GM12865 (cell line): ENCODE data around the gene NEURL1B.
"Not testable (repeated sequence)": the region's sequence is repeated elsewhere in the genome, so short reads cannot be mapped to it uniquely, and the experiment has no call there.

Experiments
- DNase-seq: peaks from one replicate; pipeline ENCODE4 v3.0.0; 2010; ENCODE audit warnings: low read depth
- H3K4me3 ChIP-seq: 2 replicates; pipeline ENCODE4 v1.5.1; 2011; ENCODE audit warnings: mild to moderate bottlenecking, low read depth, low read length, control low read depth
- TF ChIP-seq, protein P1 (sequence below): IDR thresholded peaks from 2 replicates; pipeline ENCODE4 v1.5.1; 2011; ENCODE audit warnings: low read length, control low read depth, low read depth, inconsistent platforms; ENCODE audit not compliant: insufficient read depth; ENCODE audit errors: missing control alignments

Gene NEURL1B

DNA sequence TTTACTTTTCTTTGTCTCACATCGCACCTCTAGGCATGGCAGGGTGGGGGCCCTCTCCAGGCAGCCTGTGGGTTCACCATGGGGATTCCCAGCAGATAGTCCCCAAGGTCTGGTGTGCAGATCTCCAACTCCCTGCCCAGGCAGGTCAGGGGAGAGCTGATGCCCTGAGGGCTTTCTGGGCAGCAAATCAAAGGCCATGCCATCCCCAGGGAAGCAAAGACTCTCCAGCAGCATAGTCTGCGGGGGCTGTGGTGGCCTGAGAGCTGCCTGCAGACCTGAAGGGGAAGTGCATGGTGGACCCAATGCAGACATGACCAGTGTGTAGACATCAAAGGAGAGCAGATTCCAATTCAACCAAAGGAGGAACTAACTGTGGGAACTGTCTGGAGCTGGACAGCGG is 7.7 kb downstream of the NEURL1B start:
- H3K4me3 ChIP-seq: no peak overlapping the region
- TF ChIP-seq, protein P1, sequence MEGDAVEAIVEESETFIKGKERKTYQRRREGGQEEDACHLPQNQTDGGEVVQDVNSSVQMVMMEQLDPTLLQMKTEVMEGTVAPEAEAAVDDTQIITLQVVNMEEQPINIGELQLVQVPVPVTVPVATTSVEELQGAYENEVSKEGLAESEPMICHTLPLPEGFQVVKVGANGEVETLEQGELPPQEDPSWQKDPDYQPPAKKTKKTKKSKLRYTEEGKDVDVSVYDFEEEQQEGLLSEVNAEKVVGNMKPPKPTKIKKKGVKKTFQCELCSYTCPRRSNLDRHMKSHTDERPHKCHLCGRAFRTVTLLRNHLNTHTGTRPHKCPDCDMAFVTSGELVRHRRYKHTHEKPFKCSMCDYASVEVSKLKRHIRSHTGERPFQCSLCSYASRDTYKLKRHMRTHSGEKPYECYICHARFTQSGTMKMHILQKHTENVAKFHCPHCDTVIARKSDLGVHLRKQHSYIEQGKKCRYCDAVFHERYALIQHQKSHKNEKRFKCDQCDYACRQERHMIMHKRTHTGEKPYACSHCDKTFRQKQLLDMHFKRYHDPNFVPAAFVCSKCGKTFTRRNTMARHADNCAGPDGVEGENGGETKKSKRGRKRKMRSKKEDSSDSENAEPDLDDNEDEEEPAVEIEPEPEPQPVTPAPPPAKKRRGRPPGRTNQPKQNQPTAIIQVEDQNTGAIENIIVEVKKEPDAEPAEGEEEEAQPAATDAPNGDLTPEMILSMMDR: no peak
- no peak for DNase-seq

DNA sequence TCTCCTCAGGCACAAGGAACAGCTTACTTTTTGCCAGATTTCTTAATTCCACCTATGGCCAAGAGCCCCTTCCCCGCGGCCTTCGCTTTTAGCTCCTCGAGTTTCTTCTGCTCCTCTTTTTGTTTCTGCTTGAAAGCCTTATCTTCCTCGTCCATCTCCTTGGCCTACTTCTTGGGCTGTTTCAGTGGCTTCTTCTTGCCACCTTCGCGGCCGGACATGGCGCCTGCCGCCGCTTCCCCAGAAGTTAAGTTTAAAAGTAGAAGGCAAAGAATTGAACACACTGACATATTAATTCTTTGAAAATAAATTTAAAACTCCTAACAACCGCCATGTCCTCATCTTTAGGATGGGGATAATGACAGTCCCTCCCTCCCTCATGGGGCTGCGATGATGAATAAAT is 15.4 kb downstream of the NEURL1B start:
- H3K4me3 ChIP-seq, DNase-seq: not testable (repeated sequence)

DNA sequence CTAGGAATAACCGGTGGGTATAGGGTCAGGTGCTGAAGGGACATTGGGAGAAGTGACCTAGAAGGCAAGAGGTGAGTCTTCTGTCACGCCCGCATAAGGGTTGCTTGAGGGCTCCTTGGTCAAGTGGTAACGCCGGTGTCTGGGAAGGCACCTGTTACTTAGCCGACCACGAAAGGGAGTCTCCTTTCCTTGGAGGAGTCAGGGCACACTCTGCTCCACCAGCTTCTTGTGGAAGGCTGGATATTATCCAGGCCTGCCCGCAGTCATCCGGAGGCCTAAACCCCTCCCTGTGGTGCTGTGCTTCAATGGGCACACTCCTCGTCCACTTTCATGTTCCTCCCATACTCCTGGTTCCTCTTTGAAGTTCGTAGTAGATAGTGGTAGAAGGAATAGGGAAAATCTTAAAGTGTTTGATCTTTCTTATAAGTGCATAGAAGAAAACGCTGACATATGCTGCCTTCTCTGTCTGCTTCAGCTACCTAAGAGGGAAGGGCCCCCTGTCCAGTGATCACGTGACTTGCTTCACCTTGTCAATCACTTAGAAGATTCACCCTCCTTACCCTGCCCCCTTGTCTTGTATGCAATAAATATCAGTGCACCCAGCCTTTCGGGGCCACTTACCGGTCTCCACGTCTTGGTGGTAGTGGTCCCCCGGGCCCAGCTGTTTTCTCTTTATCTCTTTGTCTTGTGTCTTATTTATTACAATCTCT is 16.6 kb downstream of the NEURL1B start:
- not testable (repeated sequence) for H3K4me3 ChIP-seq, DNase-seq

DNA sequence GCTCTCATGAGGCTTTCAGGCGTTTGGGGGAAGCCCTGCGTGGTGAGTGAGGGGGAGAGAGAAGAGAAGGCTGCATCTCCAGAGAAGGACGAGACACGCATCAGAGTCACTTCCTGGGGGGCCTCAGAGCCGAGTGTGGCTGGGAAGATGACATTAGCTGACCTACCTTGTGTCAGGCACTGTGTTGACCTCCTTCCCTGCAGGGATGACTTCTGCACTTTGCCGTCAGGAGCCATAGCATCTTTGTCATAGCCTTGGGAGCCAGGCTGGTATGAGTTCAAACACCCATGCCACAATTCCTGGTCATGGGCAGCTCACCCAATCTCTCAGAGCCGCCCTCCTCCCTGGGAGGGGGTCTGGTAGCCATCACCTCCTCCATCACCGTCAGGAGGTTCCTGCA is 17.3 kb downstream of the NEURL1B start:
- no peak overlapping the region for H3K4me3 ChIP-seq
- no peak for DNase-seq
- TF ChIP-seq, protein P1: no peak

DNA sequence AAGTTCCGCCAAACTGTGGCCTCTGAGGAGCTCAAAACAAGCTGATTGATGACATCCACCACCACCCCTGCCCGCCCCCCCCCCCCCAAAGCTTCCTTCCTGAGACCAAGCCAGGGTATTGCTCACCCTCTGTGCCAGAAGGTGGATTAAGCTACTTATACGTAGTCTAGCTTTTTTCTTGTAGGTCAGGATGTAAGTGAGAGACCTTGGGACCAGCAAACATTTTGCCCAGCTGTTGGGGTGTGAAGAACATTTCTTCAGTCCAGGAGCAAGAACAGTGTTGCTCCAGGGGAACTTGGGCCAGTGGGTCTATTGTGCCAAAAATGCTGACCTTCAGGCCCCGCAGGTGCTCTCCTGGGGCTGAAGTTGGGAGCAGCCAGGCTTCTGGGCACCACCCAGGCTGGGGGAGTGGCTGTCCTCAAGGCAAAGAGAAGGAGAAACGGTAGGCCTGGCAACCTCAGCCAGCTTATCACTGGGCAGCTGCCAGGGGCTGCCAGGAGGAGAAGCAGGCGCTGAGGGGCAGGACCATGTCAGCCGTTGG is 18.0 kb downstream of the NEURL1B start:
- no peak for DNase-seq
- H3K4me3 ChIP-seq: no peak overlapping the region
- TF ChIP-seq, protein P1: no peak

DNA sequence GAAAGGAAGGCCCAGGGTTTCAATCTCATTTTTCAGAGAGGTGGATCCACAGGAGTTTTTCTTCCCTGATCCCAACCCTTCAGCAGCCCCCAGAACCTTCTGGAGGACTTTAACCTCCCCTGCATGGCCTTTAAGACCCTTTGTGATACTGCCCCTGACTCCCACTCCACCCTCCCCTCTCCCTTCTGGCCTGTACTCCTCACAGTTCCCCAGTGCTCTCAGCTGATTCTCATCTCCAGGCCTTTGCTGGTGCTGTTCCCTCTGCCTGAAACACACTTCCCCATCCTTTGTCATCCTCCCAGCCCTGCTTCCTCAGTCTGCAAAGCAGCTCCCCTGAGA is 18.5 kb downstream of the NEURL1B start:
- no peak overlapping the region for H3K4me3 ChIP-seq
- TF ChIP-seq, protein P1: no peak
- no peak for DNase-seq

DNA sequence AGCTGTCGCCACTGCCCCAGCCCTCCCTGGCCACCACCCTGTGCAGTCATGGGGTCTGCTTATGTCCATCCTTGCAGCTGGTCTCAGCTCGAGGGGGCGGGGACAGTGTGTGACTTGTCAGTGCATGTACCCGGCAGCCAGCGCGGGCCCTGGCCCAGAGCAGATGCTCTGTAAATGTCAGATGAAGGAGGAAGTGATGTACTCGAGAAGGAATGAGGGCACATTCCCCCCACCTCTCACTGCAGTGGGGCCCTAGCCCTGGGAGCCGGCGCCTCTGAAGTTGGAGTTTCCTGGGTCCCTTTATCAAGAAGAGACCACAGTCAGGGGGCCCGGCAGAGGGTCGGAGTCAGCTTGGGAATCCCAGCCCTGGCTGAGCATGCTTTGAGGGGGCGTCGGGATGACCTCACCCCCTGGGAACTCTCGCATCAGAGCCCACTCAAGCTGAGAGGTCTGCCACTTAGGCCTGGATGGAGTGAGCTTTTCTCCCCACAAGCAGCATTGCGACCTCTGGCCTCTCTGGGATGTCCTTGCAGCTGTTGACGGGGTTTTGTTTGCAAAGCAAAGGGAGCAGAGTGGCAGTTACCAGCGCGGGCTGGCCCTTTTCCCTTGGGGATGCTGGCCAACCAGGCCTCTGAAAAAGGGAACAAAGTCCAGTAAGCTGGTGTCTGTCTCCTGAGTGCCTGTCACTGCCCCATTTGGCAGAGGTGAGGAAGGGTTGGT is 19.0 kb downstream of the NEURL1B start:
- H3K4me3 ChIP-seq: no peak overlapping the region
- TF ChIP-seq, protein P1: no peak
- peak; percentile 17 for DNase-seq

DNA sequence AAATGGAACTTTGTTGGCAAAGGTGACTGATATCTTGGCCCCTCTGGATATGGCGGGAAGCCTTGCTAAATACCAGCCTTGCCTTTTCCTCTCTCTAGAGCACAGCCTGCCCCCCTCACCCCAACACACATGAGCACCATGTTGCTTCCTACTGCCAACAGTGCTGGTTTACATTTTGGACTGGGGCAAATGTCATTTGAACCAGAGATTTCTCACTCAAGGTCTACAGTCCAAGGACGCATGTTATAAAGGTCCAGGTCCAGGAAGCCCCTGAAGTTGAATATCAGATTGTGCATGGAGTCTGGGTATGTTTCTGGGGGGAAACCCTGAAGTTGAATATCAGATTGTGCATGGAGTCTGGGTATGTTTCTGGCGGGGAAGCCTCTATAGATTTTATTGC is 19.9 kb downstream of the NEURL1B start:
- TF ChIP-seq, protein P1: no peak
- no peak overlapping the region for H3K4me3 ChIP-seq
- no peak for DNase-seq
